T-helper 17 cell (primary cell): Measurements from ENCODE around the gene UNC5C. TPM values are rescaled to one million over a fixed set of nuclear protein-coding genes. Genes with fewer than 3 reads are reported as not detected.

ENCODE experiments used
- ATAC-seq: fragments of 150-1000 bp; cut with Tn5 transposase; 2 replicates; pipeline ENCODE4 v1.10.0; 2021; ENCODE audit warnings: mild to moderate bottlenecking, moderate library complexity
- DNase-seq, 3 donors: peaks; one replicate each; pipeline versions ENCODE4 v3.0.0 to v3.0.0-alpha.2; 2020 to 2021
- H3K9me3 ChIP-seq: one replicate; pipeline ENCODE4 v1.7.0; 2013; ENCODE audit warnings: low read length, mild to moderate bottlenecking; ENCODE audit not compliant: control insufficient read depth, poor library complexity, severe bottlenecking
- H3K27ac Mint-ChIP-seq: one replicate; pipeline ENCODE4 v1.8.0; 2022; ENCODE audit warnings: mild to moderate bottlenecking, moderate library complexity, mixed read lengths
- H3K27me3 Mint-ChIP-seq: one replicate; pipeline ENCODE4 v1.8.0; 2022; ENCODE audit warnings: mixed read lengths
- H3K36me3 Mint-ChIP-seq: one replicate; pipeline ENCODE4 v1.8.0; 2022; ENCODE audit warnings: low read depth, mixed read lengths
- H3K4me1 Mint-ChIP-seq: one replicate; pipeline ENCODE4 v1.8.0; 2022; ENCODE audit warnings: mild to moderate bottlenecking, mixed read lengths
- H3K4me3 Mint-ChIP-seq: one replicate; pipeline ENCODE4 v1.8.0; 2022; ENCODE audit warnings: mild to moderate bottlenecking, moderate library complexity, mixed read lengths
- total RNA-seq, 4 donors: library from RNA in 2 of 4; stranded (reverse) in 2 of 4; gene quantifications; one replicate each; pipeline ENCODE4 v1.2.3 and lab custom pipeline; 2022 to 2026

The UNC5C gene
- total RNA-seq, 2 donors from 2014 or later: 0.18 TPM; not detected in 1

- H3K27me3 Mint-ChIP-seq: no peaks in the 10 kb centered on the region
- no peaks in the 10 kb centered on the region for H3K36me3 Mint-ChIP-seq
- no peak for ATAC-seq
- H3K4me1 Mint-ChIP-seq: peaks cover 4% of the 10 kb centered on the region
- no peak for DNase-seq
- H3K9me3 ChIP-seq: no peaks in the 10 kb centered on the region
- H3K27ac Mint-ChIP-seq: no peak overlapping the region
- no peak overlapping the region for H3K4me3 Mint-ChIP-seq
Measured at GRCh38 chr4:95231681-95232080, 317.1 kb downstream of the UNC5C start.

GRCh38 chr4:95225849-95226248 is 322.9 kb downstream of the UNC5C start:
- Mint-ChIP-seq H3K4me1 (no peaks in the 10 kb centered on the region), H3K27me3 (no peaks in the 10 kb centered on the region), H3K36me3 (no peaks in the 10 kb centered on the region), H3K27ac (no peak overlapping the region), H3K4me3 (no peak overlapping the region)
- no peaks in the 10 kb centered on the region for H3K9me3 ChIP-seq
- DNase-seq (no peak), ATAC-seq (no peak)

- Mint-ChIP-seq H3K27me3 (no peaks in the 10 kb centered on the region), H3K4me1 (no peaks in the 10 kb centered on the region), H3K27ac (no peak overlapping the region), H3K36me3 (no peaks in the 10 kb centered on the region), H3K4me3 (no peak overlapping the region)
- ATAC-seq: no peak
- DNase-seq: no peak
- no peaks in the 10 kb centered on the region for H3K9me3 ChIP-seq
Measured at GRCh38 chr4:95224402-95224801, 324.4 kb downstream of the UNC5C start.

DNA sequence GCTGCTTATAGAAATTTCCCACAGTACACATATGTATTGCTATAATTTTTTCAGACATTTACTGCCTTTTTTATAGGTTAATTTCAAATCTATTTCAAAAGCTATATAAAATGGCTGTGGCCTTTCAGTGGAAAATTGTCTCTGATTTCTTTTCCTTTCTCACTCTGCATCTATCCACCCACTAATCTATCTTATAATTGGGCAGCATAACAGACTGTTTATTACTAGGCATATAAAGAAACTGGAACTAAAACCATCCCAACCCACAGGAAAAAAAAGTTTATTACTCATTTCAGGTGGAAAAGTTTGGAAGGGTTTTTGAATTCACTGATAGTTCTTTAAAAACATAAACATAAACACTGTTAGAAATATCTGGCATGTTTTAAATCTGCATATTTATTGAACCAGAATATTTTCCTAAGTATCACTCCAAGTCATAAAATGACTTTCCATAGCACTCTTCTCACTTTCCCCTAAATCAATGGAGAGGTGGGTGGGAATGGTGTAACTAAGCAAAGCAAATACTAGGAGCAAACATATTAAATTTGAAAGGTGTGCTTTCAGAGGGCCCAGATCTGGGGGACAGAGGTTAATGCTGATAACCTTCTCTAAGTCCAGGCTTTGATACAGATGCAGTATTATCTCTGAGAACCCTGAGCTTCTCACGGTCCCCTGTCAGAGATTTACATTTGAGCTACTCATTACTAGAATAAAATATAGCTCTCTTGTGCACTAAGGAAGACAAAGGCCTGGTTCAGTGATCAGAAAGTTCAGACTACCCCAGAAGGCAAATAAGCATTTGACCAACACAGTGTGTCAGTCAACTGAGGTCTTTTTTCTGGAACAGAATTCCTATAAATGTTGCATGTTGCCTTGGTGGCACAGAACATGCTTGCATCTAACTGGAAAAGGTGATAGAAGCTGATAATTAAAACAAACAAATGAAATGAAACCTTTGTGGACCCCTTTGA is 328.3 kb downstream of the UNC5C start:
- H3K4me1 Mint-ChIP-seq: no peaks in the 10 kb centered on the region
- peaks cover 7% of the 10 kb centered on the region for H3K27me3 Mint-ChIP-seq
- H3K36me3 Mint-ChIP-seq: no peaks in the 10 kb centered on the region
- ATAC-seq (no peak), DNase-seq (no peak)
- H3K9me3 ChIP-seq: no peaks in the 10 kb centered on the region
- no peak overlapping the region for H3K4me3 Mint-ChIP-seq
- H3K27ac Mint-ChIP-seq: no peak overlapping the region

GRCh38 chr4:95219109-95219508 is 329.7 kb downstream of the UNC5C start:
- no peaks in the 10 kb centered on the region for H3K9me3 ChIP-seq
- no peak overlapping the region for H3K27ac Mint-ChIP-seq
- peaks cover 2% of the 10 kb centered on the region for H3K4me1 Mint-ChIP-seq
- no peak for DNase-seq
- ATAC-seq: no peak
- no peak overlapping the region for H3K4me3 Mint-ChIP-seq
- H3K36me3 Mint-ChIP-seq: no peaks in the 10 kb centered on the region
- peaks cover 7% of the 10 kb centered on the region for H3K27me3 Mint-ChIP-seq

DNA sequence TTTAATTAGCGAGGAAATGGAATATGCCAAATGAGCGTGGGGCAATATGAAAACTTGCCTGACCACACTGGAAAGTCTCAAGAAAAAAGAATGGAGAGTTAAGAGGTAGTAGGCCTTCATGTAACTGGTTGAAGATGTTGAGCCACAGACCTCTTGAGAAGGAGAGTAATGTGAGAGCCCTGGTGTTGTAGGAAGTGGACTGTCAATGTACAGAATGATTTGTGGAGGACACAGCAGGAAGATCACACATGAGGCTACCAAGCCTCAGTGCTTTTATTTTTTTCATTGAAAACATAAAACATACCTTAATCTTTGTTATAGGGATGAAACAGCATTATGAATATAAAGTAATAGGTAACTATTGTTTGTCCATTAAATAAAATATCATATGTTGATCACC is 331.6 kb downstream of the UNC5C start:
- Mint-ChIP-seq H3K4me1 (peaks cover 2% of the 10 kb centered on the region), H3K4me3 (no peak overlapping the region), H3K36me3 (no peaks in the 10 kb centered on the region), H3K27ac (no peak overlapping the region), H3K27me3 (peaks cover 18% of the 10 kb centered on the region)
- DNase-seq (no peak), ATAC-seq (no peak)
- no peaks in the 10 kb centered on the region for H3K9me3 ChIP-seq

DNA sequence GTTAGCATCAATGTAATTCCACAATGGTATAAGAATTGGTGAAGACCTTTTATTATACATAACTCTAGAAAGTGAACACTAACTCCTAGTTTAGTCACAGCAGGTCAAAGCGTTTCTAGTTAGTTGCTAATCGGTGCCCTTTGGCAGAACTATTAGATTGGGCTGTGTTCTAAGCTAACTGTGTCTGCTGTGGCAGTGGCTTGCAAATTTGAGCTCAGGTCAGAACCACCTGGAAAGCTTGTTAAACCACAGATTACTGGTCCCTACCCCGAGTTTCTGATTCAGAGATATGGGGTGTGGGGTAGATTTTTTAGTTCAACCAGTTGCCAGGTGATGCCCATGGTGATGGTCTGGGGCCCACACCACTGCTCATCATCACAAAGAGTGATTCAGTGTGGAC is 332.1 kb downstream of the UNC5C start:
- H3K27ac Mint-ChIP-seq: no peak overlapping the region
- H3K4me3 Mint-ChIP-seq: no peak overlapping the region
- ATAC-seq (no peak), DNase-seq (no peak)
- no peaks in the 10 kb centered on the region for H3K36me3 Mint-ChIP-seq
- no peaks in the 10 kb centered on the region for H3K9me3 ChIP-seq
- peaks cover 18% of the 10 kb centered on the region for H3K27me3 Mint-ChIP-seq
- H3K4me1 Mint-ChIP-seq: peaks cover 2% of the 10 kb centered on the region

GRCh38 chr4:95215991-95216605 is 332.7 kb downstream of the UNC5C start:
- H3K36me3 Mint-ChIP-seq: no peaks in the 10 kb centered on the region
- no peak overlapping the region for H3K27ac Mint-ChIP-seq
- ATAC-seq (no peak), DNase-seq (no peak)
- peaks cover 2% of the 10 kb centered on the region for H3K4me1 Mint-ChIP-seq
- H3K27me3 Mint-ChIP-seq: peaks cover 18% of the 10 kb centered on the region
- H3K4me3 Mint-ChIP-seq: no peak overlapping the region
- no peaks in the 10 kb centered on the region for H3K9me3 ChIP-seq

DNA sequence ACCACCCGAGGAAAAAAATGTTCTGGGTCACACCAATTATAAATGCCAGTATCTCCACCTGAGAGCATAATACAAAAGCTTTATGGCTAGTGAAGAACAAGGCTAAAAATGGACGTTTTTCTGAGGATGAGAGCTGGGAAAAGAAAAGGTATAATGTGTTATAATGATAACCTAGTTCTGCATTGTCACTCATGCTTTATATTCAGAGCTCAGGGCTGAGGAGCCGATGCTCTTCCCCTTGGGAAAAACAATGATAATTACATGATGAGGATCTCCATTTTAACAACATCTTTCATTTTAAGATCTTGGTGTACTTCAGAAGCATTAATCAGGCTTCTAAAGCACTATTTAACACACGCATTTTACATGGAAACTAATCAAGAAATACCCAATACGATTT is 333.7 kb downstream of the UNC5C start:
- Mint-ChIP-seq H3K4me3 (no peak overlapping the region), H3K27me3 (peaks cover 18% of the 10 kb centered on the region), H3K27ac (no peak overlapping the region), H3K36me3 (no peaks in the 10 kb centered on the region), H3K4me1 (peaks cover 2% of the 10 kb centered on the region)
- DNase-seq (no peak), ATAC-seq (no peak)
- H3K9me3 ChIP-seq: no peaks in the 10 kb centered on the region

- H3K4me1 Mint-ChIP-seq: peaks cover 2% of the 10 kb centered on the region
- no peak overlapping the region for H3K27ac Mint-ChIP-seq
- H3K9me3 ChIP-seq: no peaks in the 10 kb centered on the region
- no peak overlapping the region for H3K4me3 Mint-ChIP-seq
- peaks cover 18% of the 10 kb centered on the region for H3K27me3 Mint-ChIP-seq
- no peak for ATAC-seq
- no peak for DNase-seq
- no peaks in the 10 kb centered on the region for H3K36me3 Mint-ChIP-seq
Measured at GRCh38 chr4:95214408-95214807, 334.4 kb downstream of the UNC5C start.

- H3K9me3 ChIP-seq: no peaks in the 10 kb centered on the region
- H3K27me3 Mint-ChIP-seq: peaks cover 18% of the 10 kb centered on the region
- ATAC-seq (no peak), DNase-seq (no peak)
- no peaks in the 10 kb centered on the region for H3K36me3 Mint-ChIP-seq
- peaks cover 2% of the 10 kb centered on the region for H3K4me1 Mint-ChIP-seq
- H3K27ac Mint-ChIP-seq: no peak overlapping the region
- H3K4me3 Mint-ChIP-seq: no peak overlapping the region
Measured at GRCh38 chr4:95213366-95213765, 335.4 kb downstream of the UNC5C start.

DNA sequence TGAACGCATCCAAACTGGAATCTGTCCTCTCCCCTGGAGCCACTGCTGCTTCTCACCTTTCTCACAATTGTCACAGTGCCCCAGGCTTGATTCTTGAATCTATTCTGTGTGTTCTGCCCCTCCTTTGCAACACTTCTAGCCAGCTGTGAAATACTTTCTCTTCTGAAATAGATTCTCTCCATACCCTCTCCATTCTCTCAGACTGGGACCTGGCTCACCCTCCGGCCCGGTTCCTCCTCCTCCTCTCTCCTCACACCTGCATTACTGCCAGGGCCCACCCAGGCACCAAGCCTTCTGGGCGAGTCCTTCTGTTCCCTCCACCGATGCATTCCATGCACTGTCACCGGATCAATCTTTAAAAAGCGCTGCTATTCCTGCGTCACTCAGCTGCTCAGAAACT is 336.1 kb downstream of the UNC5C start:
- no peaks in the 10 kb centered on the region for H3K36me3 Mint-ChIP-seq
- H3K9me3 ChIP-seq: no peaks in the 10 kb centered on the region
- H3K4me3 Mint-ChIP-seq: no peak overlapping the region
- no peak overlapping the region for H3K27ac Mint-ChIP-seq
- H3K27me3 Mint-ChIP-seq: peaks cover 18% of the 10 kb centered on the region
- peaks cover 2% of the 10 kb centered on the region for H3K4me1 Mint-ChIP-seq
- ATAC-seq: no peak
- no peak for DNase-seq

DNA sequence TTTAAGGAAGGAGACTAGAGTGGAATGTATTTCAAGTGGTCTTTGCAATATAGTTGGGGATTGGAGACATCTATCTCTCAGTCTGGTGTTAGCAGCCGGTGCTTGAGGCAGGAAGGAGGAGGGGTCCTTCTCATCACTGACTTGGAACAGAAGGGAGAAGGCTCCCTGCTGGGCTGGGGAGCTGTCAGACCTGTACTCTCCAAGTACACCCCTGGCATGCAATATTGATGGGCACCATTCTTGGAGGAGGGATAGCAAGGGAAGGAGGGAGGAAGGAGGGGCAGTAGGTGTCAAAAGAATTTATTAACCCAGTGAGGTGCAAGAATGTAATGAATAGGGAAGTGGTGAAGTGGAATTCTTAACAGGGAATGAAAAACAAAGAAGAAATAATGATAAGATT is 338.8 kb downstream of the UNC5C start:
- H3K4me3 Mint-ChIP-seq: no peak overlapping the region
- no peaks in the 10 kb centered on the region for H3K9me3 ChIP-seq
- no peaks in the 10 kb centered on the region for H3K36me3 Mint-ChIP-seq
- peaks cover 3% of the 10 kb centered on the region for H3K4me1 Mint-ChIP-seq
- DNase-seq (no peak), ATAC-seq (no peak)
- H3K27me3 Mint-ChIP-seq: peaks cover 10% of the 10 kb centered on the region
- H3K27ac Mint-ChIP-seq: no peak overlapping the region

GRCh38 chr4:95204873-95205272 is 343.9 kb downstream of the UNC5C start:
- ATAC-seq (no peak), DNase-seq (no peak)
- H3K9me3 ChIP-seq: no peaks in the 10 kb centered on the region
- peaks cover 4% of the 10 kb centered on the region for H3K4me1 Mint-ChIP-seq
- no peaks in the 10 kb centered on the region for H3K36me3 Mint-ChIP-seq
- H3K27ac Mint-ChIP-seq: no peak overlapping the region
- no peak overlapping the region for H3K4me3 Mint-ChIP-seq
- no peaks in the 10 kb centered on the region for H3K27me3 Mint-ChIP-seq
